Central memory CD8-positive, alpha-beta T cell (primary cell): Measurements from ENCODE around the gene RPL10.

Source experiments
- ATAC-seq: fragments of 150-1000 bp; cut with Tn5 transposase; replicated peaks from 2 replicates; pipeline ENCODE4 v1.10.0; 2022; ENCODE audit warnings: mild to moderate bottlenecking, moderate FRiP score, moderate number of reproducible peaks; ENCODE audit not compliant: poor library complexity, severe bottlenecking; ENCODE audit errors: extremely low read depth
- DNase-seq, 2 donors: peaks; one replicate each; pipeline ENCODE4 v3.0.0; 2021; ENCODE audit warnings: low spot score in 2 of 2
- H3K27ac Mint-ChIP-seq: one replicate; pipeline ENCODE4 v1.8.0; 2022; ENCODE audit warnings: low read depth, mild to moderate bottlenecking, moderate library complexity, mixed read lengths
- H3K27me3 Mint-ChIP-seq: one replicate; pipeline ENCODE4 v1.8.0; 2022; ENCODE audit warnings: mixed read lengths
- H3K36me3 Mint-ChIP-seq: one replicate; pipeline ENCODE4 v1.8.0; 2022; ENCODE audit warnings: mild to moderate bottlenecking, moderate library complexity, mixed read lengths; ENCODE audit not compliant: insufficient read depth
- H3K4me1 Mint-ChIP-seq: one replicate; pipeline ENCODE4 v1.8.0; 2022; ENCODE audit warnings: mixed read lengths
- H3K4me3 Mint-ChIP-seq: one replicate; pipeline ENCODE4 v1.8.0; 2022; ENCODE audit warnings: mild to moderate bottlenecking, moderate library complexity, mixed read lengths
- H3K9me3 Mint-ChIP-seq: one replicate; pipeline ENCODE4 v1.8.0; 2022; ENCODE audit warnings: mixed read lengths

Gene RPL10

DNA sequence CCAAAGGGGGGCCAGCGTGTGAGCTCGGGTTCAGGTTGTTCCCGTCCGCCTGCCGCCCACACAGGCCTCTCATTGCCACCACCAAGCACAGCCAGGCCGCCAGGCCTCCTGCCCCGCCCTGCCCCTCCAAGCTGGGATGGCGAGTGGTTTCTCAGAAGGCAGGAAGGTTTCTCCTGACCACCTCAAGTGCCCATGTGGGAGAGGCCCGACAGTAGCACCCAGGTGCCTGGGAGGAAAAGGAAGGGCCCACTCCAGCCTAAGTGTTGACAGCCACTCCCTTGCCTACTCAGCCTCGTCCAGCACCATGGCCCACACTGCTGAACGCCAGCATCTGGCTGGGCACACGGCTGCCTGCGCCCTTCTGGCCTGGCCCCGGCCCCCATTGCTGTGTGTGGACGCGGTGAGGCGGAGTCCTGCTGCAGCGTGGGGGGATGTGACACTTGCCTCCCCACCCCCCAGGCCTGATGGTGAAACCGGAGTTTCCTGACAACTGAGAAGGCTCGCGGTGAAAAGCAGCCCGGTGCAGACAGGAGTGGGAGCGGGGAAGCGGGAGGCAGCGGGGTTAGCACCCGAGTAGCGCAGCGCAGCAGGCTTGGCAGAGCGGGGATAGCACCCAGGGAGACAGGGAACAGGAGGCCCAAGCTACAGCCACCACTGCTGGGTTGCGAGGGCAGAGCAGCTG is 42.9 kb upstream of the RPL10 start:
- ATAC-seq (no peak), DNase-seq (no peak)
- no peaks in the 10 kb centered on the region for H3K9me3 Mint-ChIP-seq
- peaks cover 81% of the 10 kb centered on the region for H3K36me3 Mint-ChIP-seq
- peak overlapping the region; percentile 44 for H3K4me3 Mint-ChIP-seq
- peaks cover 18% of the 10 kb centered on the region for H3K4me1 Mint-ChIP-seq
- H3K27ac Mint-ChIP-seq, result no peak overlapping the region
- no peaks in the 10 kb centered on the region for H3K27me3 Mint-ChIP-seq

- no peaks in the 10 kb centered on the region for H3K9me3 Mint-ChIP-seq
- H3K27ac Mint-ChIP-seq, result peak overlapping the region; percentile 87
- H3K4me3 Mint-ChIP-seq, result peak overlapping the region; percentile 44
- H3K27me3 Mint-ChIP-seq, result no peaks in the 10 kb centered on the region
- ATAC-seq (no peak), DNase-seq (no peak)
- H3K36me3 Mint-ChIP-seq, result peaks cover 81% of the 10 kb centered on the region
- peaks cover 18% of the 10 kb centered on the region for H3K4me1 Mint-ChIP-seq
These were observed 42.4 kb upstream of the RPL10 start for GRCh38 chrX:154355776-154356140.

- DNase-seq (no peak), ATAC-seq (no peak)
- Mint-ChIP-seq H3K4me1 (peaks cover 14% of the 10 kb centered on the region), H3K36me3 (peaks cover 80% of the 10 kb centered on the region), H3K27me3 (no peaks in the 10 kb centered on the region), H3K9me3 (no peaks in the 10 kb centered on the region), H3K4me3 (peak overlapping the region; percentile 57), H3K27ac (peak overlapping the region; percentile 87)
These were observed 41.6 kb upstream of the RPL10 start for GRCh38 chrX:154356596-154356995.

- ATAC-seq, result no peak
- peak overlapping the region; percentile 57 for H3K4me3 Mint-ChIP-seq
- no peaks in the 10 kb centered on the region for H3K9me3 Mint-ChIP-seq
- peak overlapping the region; percentile 87 for H3K27ac Mint-ChIP-seq
- no peak for DNase-seq
- H3K36me3 Mint-ChIP-seq, result peaks cover 80% of the 10 kb centered on the region
- H3K4me1 Mint-ChIP-seq, result peaks cover 11% of the 10 kb centered on the region
- H3K27me3 Mint-ChIP-seq, result no peaks in the 10 kb centered on the region
These were observed 41.0 kb upstream of the RPL10 start for GRCh38 chrX:154357205-154357604.

DNA sequence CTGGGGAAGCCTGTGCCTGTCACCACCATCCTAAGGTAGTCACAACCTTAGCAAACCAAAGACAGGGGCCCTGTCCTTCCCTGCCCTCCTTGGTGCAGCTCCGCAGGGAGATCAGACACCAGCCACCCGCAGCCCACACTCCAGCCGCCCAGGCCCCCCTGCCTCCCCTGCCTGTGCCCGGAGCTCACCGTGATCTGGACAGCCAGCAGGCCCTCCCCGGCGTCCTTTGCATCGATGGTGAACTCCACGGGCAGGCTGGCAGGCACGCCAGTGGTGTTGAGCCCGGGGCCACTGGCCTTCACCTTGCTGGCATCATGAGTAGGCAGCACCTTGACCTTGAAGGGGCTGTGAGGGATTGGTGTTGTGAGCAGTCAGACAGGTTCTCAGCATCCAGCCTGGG is 40.2 kb upstream of the RPL10 start:
- no peaks in the 10 kb centered on the region for H3K27me3 Mint-ChIP-seq
- no peak for ATAC-seq
- no peaks in the 10 kb centered on the region for H3K9me3 Mint-ChIP-seq
- DNase-seq, result no peak
- peak overlapping the region; percentile 94 for H3K27ac Mint-ChIP-seq
- H3K4me1 Mint-ChIP-seq, result peaks cover 11% of the 10 kb centered on the region
- no peak overlapping the region for H3K4me3 Mint-ChIP-seq
- peaks cover 83% of the 10 kb centered on the region for H3K36me3 Mint-ChIP-seq

DNA sequence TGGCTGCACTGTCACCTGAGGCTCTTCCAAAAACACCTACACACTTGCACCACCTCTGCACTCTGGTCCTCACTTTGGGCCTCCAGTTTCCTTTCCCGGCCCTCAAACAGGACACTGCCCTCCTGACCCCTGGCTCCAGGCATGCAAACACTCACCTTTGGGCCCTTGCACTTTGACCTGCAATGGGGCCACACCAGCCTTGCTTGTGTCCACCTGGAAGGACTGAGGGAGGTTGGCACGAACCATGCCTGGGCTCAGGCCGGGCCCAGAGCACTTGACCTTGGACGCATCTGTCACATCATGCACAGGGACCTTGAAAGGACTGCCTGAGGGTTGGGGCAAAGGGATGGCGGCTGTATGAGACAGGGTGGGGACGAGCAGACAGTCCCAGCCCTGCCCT is 39.3 kb upstream of the RPL10 start:
- no peak for ATAC-seq
- H3K27ac Mint-ChIP-seq, result peak overlapping the region; percentile 94
- H3K36me3 Mint-ChIP-seq, result peaks cover 81% of the 10 kb centered on the region
- no peak for DNase-seq
- H3K4me1 Mint-ChIP-seq, result peaks cover 11% of the 10 kb centered on the region
- H3K9me3 Mint-ChIP-seq, result no peaks in the 10 kb centered on the region
- H3K27me3 Mint-ChIP-seq, result no peaks in the 10 kb centered on the region
- H3K4me3 Mint-ChIP-seq, result peak overlapping the region; percentile 63

DNA sequence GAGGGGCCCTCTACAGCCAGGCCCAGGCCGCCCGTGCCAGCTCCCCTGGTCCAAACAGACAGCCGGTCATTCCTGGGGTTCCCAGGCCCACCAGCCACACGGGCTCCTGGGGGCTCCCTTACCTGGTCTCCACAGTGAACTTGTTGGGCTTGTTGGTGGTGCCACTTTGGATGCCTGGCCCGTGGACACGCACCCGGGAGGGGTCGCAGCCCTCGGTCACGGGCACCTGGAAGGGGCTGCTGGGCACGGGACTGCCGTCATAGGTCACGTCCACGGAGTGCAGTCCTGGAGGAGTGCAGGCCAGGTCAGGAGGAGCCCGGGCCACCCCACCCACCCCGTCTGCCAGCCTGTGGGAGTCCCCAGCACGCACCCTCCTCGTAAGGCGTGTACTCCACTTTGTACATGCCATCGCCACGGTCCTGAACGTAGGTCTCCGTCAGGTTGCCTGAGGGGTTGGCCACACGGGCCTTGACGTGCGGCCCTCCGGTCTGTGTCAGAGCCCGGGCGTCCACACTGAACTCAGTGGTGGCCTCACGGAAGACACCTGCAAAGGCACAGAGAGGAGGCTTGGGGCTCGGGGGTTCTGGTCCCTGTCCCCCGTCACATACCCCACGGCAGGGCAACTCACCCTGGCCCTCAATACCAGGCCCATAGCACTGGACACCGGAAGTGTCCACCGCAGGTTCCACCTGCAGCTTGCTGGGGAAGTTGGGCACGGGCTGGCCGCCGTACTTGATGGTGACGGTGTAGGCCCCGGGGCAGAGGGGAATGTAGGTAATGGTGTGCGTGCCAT is 38.6 kb upstream of the RPL10 start:
- Mint-ChIP-seq H3K27me3 (no peaks in the 10 kb centered on the region), H3K4me1 (peaks cover 11% of the 10 kb centered on the region), H3K36me3 (peaks cover 81% of the 10 kb centered on the region), H3K9me3 (no peaks in the 10 kb centered on the region), H3K4me3 (no peak overlapping the region), H3K27ac (no peak overlapping the region)
- ATAC-seq (no peak), DNase-seq (no peak)

GRCh38 chrX:154360155-154360713 is 37.9 kb upstream of the RPL10 start:
- Mint-ChIP-seq H3K9me3 (no peaks in the 10 kb centered on the region), H3K36me3 (peaks cover 84% of the 10 kb centered on the region), H3K4me3 (no peak overlapping the region), H3K27me3 (no peaks in the 10 kb centered on the region), H3K4me1 (peaks cover 11% of the 10 kb centered on the region), H3K27ac (peak overlapping the region; percentile 57)
- ATAC-seq (no peak), DNase-seq (no peak)

GRCh38 chrX:154362085-154362742 is 36.0 kb upstream of the RPL10 start:
- Mint-ChIP-seq H3K36me3 (peaks cover 88% of the 10 kb centered on the region), H3K4me3 (peak overlapping the region; percentile 25), H3K4me1 (peaks cover 5% of the 10 kb centered on the region), H3K9me3 (no peaks in the 10 kb centered on the region), H3K27ac (no peak overlapping the region), H3K27me3 (no peaks in the 10 kb centered on the region)
- DNase-seq, result no peak
- ATAC-seq, result no peak

DNA sequence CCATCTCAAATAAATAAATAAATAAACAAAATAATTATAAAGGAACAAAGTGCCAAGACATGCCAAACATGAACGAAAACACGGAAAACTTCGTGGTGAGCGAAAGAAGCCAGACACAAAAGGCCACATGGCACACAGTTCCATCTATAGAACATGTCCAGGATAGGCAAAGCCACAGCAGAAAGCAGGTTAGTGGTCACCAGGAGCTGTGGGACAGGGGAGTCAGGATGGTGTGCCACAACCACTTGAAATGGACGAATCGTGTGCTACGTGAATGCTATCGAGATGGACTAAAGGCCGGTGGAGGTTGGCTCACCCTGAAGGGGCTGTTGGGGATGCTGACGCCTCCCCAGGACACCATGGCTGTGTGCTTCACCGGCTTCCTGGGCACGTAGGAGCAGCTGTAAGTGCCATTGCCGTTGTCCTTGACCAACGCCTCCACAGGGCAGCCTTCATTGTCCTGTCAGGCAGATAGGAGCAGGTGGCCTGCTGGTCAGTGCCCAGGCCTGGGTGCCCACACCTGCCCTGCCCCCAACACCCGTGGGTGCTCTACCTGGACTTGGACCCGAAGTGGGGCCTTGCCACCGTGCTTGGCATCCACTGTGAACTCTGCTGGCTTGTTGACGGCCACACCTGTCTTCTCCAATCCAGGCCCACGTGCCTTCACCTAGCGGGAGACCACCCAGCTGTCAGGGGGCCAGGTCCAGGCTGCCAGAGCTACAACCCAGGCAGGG is 34.3 kb upstream of the RPL10 start:
- ATAC-seq (no peak), DNase-seq (no peak)
- Mint-ChIP-seq H3K36me3 (peaks cover 88% of the 10 kb centered on the region), H3K4me3 (peak overlapping the region; percentile 34), H3K27me3 (no peaks in the 10 kb centered on the region), H3K27ac (peak overlapping the region; percentile 38), H3K9me3 (no peaks in the 10 kb centered on the region), H3K4me1 (peaks cover 8% of the 10 kb centered on the region)

DNA sequence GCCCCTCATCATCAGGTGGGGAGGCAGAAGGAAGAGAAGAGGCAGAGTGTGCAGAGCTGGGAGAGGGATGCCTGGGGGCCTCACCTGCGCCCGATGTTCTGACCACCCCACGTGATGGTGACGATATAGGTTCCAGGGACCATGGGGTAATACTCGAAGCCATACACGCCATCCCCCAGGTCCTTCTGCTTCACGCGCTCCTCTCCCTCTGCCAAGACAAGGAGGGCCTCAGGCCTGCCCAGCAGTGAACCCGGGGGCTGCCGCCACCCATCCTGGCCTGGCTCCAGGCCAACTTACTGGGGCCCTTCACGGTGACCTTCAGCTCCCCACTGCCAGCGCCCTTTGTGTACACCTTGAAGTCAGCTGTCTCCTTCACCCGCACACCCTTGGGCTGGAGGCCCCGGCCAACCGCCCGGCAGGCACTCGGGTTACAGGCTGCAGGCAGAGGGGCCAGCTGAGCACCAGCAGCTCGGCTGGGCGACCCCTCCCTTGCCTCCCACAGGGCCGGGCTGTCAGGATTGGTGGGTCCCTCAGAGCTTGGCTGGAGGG is 33.1 kb upstream of the RPL10 start:
- ATAC-seq (no peak), DNase-seq (no peak)
- Mint-ChIP-seq H3K9me3 (no peaks in the 10 kb centered on the region), H3K4me3 (peak overlapping the region; percentile 45), H3K27ac (peak overlapping the region; percentile 83), H3K36me3 (peaks cover 88% of the 10 kb centered on the region), H3K27me3 (no peaks in the 10 kb centered on the region), H3K4me1 (peaks cover 7% of the 10 kb centered on the region)
